Jurkat, Clone E6-1 (cell line): Measurements from ENCODE around the gene PALS1.
"Not testable (repeated sequence)": the region's sequence is repeated elsewhere in the genome, so short reads cannot be mapped to it uniquely, and the experiment has no call there.

Experiments
- DNase-seq: peaks from one replicate; pipeline ENCODE4 v3.0.0-alpha.2; 2011; ENCODE audit warnings: low read depth, low spot score
- H3K4me3 ChIP-seq: 2 replicates; pipeline ENCODE4 v1.5.1; 2011; ENCODE audit warnings: mild to moderate bottlenecking, low read length, control low read depth, moderate library complexity

PALS1 gene

GRCh38 chr14:67251573-67252226 is 10.5 kb downstream of the PALS1 start:
- DNase-seq: no peak
- no peak overlapping the region for H3K4me3 ChIP-seq

GRCh38 chr14:67253076-67253635 is 11.9 kb downstream of the PALS1 start:
- H3K4me3 ChIP-seq: no peak overlapping the region
- no peak for DNase-seq

GRCh38 chr14:67257906-67258305 is 16.7 kb downstream of the PALS1 start:
- no peak for DNase-seq
- no peak overlapping the region for H3K4me3 ChIP-seq

GRCh38 chr14:67260965-67261364 is 19.7 kb downstream of the PALS1 start:
- no peak for DNase-seq
- no peak overlapping the region for H3K4me3 ChIP-seq

GRCh38 chr14:67263499-67264149 is 22.4 kb downstream of the PALS1 start:
- H3K4me3 ChIP-seq: no peak overlapping the region
- DNase-seq: no peak

- no peak overlapping the region for H3K4me3 ChIP-seq
- DNase-seq: no peak
Observed at GRCh38 chr14:67265131-67265530, 23.9 kb downstream of the PALS1 start.

- H3K4me3 ChIP-seq: no peak overlapping the region
- no peak for DNase-seq
Observed at GRCh38 chr14:67267576-67268328, 26.5 kb downstream of the PALS1 start.

- no peak overlapping the region for H3K4me3 ChIP-seq
- DNase-seq: no peak
Observed at GRCh38 chr14:67268426-67269150, 27.4 kb downstream of the PALS1 start.

- no peak overlapping the region for H3K4me3 ChIP-seq
- DNase-seq: no peak
Observed at GRCh38 chr14:67269298-67270060, 28.2 kb downstream of the PALS1 start.

GRCh38 chr14:67270145-67270753 is 29.0 kb downstream of the PALS1 start:
- DNase-seq: no peak
- no peak overlapping the region for H3K4me3 ChIP-seq

GRCh38 chr14:67270933-67271332 is 29.7 kb downstream of the PALS1 start:
- no peak for DNase-seq
- no peak overlapping the region for H3K4me3 ChIP-seq

- DNase-seq, H3K4me3 ChIP-seq: not testable (repeated sequence)
Observed at GRCh38 chr14:67273281-67273680, 32.0 kb downstream of the PALS1 start.

- DNase-seq: no peak
- no peak overlapping the region for H3K4me3 ChIP-seq
Observed at GRCh38 chr14:67276131-67276530, 34.9 kb downstream of the PALS1 start.

GRCh38 chr14:67280506-67280905 is 39.3 kb downstream of the PALS1 start:
- no peak for DNase-seq
- no peak overlapping the region for H3K4me3 ChIP-seq

GRCh38 chr14:67285876-67286452 is 44.7 kb downstream of the PALS1 start:
- DNase-seq: peak; percentile 36
- no peak overlapping the region for H3K4me3 ChIP-seq
